IPS-NIHi7 (cell line): ENCODE measurements around the gene RNU6-9.
"Not testable (repeated sequence)": the region's sequence is repeated elsewhere in the genome, so short reads cannot be mapped to it uniquely, and the experiment has no call there.

Experiments
- DNase-seq: peaks from one replicate; pipeline ENCODE4 v3.0.0; 2012; ENCODE audit warnings: mixed read lengths; ENCODE audit errors: extremely low spot score

RNU6-9 gene

GRCh38 chr19:877992-878660, 15.2 kb upstream of the RNU6-9 start:
- DNase-seq = not testable (repeated sequence)

GRCh38 chr19:878751-879561, 14.3 kb upstream of the RNU6-9 start:
- DNase-seq = not testable (repeated sequence)

GRCh38 chr19:879711-880438, 13.4 kb upstream of the RNU6-9 start:
- no peak for DNase-seq

GRCh38 chr19:881385-882071, 11.8 kb upstream of the RNU6-9 start:
- DNase-seq = no peak

- DNase-seq = no peak
These were observed 10.3 kb upstream of the RNU6-9 start for GRCh38 chr19:882871-883497.

- DNase-seq = peak; percentile 54
These were observed 9.5 kb upstream of the RNU6-9 start for GRCh38 chr19:883661-884211.

GRCh38 chr19:884420-885211, 8.7 kb upstream of the RNU6-9 start:
- no peak for DNase-seq

- DNase-seq = no peak
These were observed 7.6 kb upstream of the RNU6-9 start for GRCh38 chr19:885536-886224.

GRCh38 chr19:887072-887471, 6.2 kb upstream of the RNU6-9 start:
- DNase-seq = no peak

- no peak for DNase-seq
These were observed 5.7 kb upstream of the RNU6-9 start for GRCh38 chr19:887599-887998.

- DNase-seq = no peak
These were observed 4.5 kb upstream of the RNU6-9 start for GRCh38 chr19:888581-889385.

- no peak for DNase-seq
These were observed 3.5 kb upstream of the RNU6-9 start for GRCh38 chr19:889662-890295.

GRCh38 chr19:890831-891230, 2.5 kb upstream of the RNU6-9 start:
- no peak for DNase-seq

- DNase-seq = not testable (repeated sequence)
These were observed 1.7 kb upstream of the RNU6-9 start for GRCh38 chr19:891421-892200.

- DNase-seq = no peak
These were observed 916 bp upstream of the RNU6-9 start for GRCh38 chr19:892243-892893.

GRCh38 chr19:896434-896833, 3.1 kb downstream of the RNU6-9 start:
- no peak for DNase-seq

GRCh38 chr19:896999-897398, 3.7 kb downstream of the RNU6-9 start:
- no peak for DNase-seq
